ENCODE results near the gene NOS1AP.

Gene NOS1AP

DNA sequence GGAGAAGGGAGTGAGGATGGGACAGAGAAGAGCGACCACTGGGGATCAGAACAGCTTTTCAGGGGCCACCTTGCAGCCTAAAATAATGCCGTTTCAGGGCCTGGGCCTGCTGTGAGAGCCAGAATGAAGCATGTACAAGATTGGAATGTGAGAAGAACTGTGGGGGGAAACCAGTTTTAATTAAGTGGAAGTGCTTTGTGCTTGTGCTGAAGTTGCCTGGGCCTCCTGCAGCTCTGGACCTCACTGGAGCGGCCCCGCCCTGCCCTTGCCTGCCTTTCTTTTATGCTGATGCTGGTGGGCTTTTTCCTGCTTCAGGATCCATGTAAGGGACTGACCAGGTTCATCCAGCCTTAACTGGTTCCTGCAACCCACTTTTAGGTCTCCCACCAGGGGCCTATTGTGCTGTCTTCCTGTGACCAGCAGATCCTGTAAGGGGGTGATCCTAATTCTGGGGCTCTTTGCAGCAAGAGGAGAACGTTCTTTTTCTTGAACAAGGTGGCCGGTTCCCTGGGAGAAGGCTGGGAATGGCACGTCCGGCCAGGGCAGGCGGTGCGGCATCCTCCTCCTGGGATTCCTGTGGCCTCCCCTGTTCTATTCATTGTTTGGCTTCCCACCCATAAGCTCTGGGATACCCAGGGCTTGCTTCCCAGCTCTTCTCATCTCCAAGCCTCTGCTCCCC, 315.2 kb downstream of the NOS1AP start:
- no peak for DNase-seq (ENCODE audit: low read depth in 2 of 2)

- DNase-seq (ENCODE audit: low read depth in 2 of 2), result no peak
These were observed 315.8 kb downstream of the NOS1AP start for GRCh38 chr1:162385280-162385623.

DNA sequence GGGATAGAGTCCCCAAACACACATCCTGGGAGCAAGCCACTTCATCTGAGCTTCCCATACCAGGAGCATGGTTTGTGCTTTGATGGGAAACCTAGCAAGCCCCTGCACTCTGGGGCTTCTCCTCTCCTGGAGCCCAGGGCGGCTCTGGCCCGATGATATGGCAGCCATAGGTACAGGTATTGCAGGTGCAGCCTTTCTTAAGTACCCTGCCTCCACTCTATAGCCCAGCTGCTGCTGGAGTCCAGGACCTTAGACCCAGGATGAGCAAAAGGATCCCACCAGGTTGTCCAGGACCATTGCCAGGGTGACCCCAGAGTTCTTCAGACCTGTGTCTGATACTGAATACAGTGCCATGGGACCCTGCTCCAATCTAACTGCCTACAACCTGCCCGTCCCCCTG, 316.2 kb downstream of the NOS1AP start:
- no peak for DNase-seq (ENCODE audit: low read depth in 2 of 2)

DNA sequence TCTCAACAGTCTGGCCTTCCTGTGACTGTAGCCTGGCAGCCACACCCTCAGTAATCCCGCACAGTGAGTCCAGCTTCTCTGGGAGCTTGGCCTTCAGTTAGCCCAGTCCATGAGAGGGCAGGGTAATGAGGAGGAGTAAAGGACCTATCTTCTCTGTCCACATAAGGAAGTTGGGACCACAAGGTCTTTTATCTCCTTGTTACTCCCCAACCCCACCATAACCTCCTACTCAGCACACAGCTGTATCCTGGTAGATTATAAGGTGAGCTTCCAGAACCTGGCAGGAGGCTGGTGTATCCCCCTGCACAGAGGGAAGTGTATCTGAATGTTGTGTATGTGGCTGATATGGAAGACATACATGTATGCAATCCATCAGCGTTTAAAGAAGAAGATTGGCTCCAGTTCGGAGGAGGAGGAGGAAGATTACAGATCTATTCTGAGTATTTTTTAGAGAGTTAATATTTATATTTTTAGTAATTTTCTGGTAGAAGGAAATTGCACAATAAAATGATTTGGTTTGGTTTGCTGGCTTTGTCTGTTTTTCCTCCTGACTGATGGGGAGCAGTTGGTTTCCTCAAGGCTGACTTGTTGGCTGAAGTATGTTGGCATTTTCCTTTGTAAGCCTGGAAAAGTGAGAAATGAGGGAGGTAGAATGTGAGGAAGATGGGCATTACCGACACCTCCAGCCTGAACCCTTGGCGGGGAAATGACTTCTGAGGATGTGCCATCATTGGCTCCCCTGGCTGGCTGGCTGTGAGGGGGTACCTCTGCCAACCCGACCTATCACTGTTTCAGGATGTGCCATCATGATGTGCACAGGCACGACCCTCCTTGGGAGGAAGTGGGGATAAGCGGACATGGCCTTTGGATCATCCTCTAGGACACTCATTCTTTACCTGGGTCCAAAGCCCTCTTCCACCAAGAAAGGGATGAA, 317.1 kb downstream of the NOS1AP start:
- DNase-seq (ENCODE audit: low read depth in 2 of 2), result no peak

DNA sequence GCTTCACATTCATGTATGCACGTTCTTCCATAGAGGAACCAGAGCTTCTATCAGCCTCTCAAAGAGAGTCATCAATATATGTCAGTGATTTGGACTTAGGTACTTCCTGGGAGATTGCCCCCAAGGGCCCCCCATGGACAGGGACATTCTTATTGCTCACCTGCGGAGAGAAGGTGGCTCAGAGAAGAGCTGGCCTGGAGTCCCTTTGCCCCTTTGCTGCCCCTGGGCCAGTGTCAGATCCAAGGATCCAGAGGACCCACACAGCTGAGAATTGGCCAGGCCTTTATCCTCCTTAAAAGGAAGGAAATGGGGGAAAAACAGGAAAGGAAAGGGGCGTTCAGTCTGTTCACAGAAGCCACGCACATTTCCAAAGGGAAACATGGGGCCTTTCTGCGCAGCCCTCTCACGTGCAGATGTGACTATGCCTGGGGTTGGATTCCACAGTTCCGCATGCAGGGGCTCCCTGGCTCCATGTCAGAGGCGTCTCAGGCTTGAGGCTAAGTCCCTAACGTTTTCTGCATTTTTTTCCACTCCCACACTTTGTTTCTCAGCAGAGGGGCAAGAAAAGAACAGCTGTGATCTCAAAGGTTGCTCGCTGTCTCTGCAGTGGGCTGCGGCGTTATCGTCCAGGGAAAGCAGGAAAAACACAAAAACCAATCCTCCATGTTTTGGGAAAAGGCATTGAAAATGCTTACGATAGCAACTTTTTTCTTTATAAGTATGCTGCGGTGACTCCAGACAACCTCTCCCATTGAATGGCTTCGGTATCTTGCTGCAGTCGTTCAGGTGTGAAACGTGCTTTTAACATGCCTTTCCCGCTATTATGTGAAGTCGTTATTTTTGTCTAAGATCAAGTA, 318.0 kb downstream of the NOS1AP start:
- no peak for DNase-seq (ENCODE audit: low read depth in 2 of 2)

DNA sequence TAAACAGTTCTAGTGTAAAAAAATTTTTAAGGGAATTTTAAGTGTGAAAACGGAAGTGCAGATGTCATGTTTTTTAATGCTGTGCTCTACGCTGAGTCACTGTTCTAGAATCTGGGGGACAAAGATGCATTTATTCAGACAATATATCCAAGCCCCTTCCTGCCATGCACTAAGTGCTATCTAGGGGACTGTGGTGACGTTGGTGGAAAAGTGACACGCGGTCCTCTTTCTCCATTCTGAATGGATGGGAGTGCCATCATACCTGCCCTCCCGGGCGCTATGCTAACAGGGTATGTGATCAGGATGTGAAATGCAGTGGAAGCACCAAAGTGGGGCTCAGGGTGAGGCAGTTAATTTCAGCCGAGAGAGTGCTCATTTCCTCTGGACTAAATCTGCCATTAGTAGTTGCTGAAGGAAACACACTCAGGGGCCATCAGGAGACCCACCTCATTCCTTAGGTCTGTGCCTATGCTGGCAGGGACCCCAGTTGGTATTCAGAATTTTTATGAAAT, 318.6 kb downstream of the NOS1AP start:
- DNase-seq (ENCODE audit: low read depth in 2 of 2), result no peak

- no peak for DNase-seq (ENCODE audit: low read depth in 2 of 2)
These were observed 319.1 kb downstream of the NOS1AP start for GRCh38 chr1:162388615-162389014.

GRCh38 chr1:162389021-162389818, 319.7 kb downstream of the NOS1AP start:
- no peak for DNase-seq (ENCODE audit: low read depth in 2 of 2)

GRCh38 chr1:162389971-162390370, 320.5 kb downstream of the NOS1AP start:
- DNase-seq (ENCODE audit: low read depth in 2 of 2), result no peak

DNA sequence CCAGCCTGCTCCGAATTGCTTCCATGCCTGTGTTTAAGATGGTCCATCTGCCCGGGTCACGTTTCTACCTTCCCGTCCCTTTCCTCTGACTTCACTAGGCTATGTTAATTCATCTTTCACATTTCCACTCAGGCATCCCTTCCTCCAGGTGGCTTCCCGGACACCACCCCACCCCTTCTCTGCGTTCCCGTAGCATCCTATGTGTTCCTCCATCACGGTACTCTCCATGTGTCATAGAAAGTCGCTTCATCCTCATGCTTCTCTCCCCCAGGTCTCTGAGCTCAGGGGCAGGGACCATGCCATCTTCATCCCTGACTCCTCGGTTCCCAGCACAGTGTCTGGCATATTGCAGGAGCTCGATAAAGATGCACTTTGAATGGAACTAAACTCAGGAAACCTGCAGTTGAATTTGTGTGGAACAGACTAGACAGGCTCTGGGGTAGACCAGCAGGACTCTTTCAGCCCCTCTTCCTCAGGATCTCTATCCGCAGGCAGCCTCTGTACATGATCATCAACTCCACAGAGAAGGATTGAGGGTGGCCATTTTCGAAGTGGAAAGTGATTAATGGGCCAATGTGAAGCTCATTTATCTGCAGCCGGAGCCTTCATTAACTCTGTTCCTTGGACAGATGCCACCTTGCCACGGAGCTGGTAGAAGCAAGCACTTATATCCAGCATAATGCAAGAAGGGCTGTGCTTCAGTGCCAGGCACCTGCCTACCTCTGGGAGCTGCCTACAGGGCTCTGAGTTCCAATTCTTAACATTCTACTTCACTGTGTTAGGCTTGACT, 321.1 kb downstream of the NOS1AP start:
- no peak for DNase-seq (ENCODE audit: low read depth in 2 of 2)

DNA sequence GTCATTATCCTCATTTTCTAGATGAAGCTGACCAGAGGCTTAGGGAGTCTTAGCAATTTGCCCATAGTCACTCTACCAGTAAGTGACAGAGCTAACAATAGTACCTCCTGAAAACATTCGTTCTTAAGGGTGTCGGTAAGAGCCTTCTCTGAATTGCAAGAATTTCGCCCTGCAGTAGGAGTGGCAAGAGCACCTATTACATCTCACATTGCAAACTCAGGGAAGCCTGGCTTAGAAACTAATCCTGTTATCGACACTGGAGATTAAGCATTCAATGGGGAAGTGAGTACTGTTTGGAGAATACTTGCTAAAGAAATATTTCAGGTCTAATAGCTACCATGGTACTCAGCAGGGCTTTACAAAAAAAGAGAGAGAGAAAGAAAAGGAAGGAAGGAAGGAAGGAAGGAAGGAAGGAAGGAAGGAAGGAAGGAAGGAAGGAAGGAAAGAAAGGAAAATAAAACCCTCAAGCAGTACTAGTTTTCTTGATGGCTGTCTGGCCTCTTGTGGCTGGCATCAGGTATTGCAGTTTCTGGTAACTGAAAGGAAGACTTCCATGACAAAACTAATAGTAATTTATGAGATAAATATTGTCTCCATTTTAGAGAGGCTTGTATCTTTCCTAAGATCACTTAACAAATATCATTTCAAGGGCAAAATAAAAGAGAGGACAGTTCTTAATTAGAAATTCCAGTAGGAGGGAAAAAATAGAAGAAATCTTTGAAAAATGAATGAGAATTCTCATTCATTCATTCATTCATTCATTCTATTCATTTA, 322.5 kb downstream of the NOS1AP start:
- no peak for DNase-seq (ENCODE audit: low read depth in 2 of 2)

DNA sequence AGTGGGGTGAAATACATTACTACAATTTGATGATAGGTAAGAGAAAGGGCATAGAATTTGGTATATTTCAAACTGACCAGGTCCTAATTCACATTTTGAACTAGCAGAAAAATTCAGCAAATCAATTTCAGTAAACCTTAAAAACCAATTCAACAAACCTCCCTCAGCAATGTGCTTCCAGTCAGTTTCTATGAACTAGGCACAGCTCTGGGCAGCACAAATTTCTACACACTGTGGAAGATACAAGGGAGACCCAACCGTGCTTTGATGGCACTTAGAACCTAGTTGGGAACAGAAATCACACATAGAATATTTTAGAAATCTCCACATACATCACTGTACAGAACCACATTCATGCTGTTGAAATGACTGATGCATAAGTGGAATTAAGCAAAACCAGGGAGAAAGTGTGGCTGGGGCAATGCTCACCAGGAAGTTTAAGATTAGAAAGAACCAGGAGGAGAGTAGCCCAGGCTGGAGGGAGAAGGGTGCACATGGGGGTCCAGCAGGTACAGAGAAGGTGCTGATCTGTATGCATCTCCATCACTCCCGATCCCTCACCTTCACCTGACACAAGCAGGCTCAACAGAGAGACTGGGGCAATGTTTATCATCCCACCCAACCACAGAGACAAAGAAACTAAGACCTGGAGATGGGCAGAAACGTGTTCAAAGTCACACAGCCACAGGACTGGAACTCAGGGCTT, 326.9 kb downstream of the NOS1AP start:
- no peak for DNase-seq (ENCODE audit: low read depth in 2 of 2)

DNA sequence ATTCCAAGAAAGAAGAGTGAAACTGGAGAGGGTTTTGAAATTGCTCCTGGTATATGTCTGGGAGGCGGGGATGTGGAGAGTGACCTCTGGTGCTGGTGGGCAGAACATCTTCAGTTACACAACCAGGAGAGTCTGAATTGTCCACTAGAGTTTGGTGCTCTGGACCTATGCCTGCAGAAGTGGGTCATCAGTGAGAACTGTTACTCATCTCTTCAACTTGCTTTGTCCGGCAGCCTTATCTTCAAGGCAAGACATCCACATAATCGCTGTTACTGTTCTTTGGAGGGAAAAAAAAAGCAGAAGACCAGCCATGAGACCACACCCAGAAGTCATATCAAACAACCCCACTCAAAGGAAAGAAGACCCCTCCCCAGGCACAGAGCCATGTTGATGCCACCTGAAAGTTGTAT, 327.6 kb downstream of the NOS1AP start:
- DNase-seq (ENCODE audit: low read depth in 2 of 2), result no peak

DNA sequence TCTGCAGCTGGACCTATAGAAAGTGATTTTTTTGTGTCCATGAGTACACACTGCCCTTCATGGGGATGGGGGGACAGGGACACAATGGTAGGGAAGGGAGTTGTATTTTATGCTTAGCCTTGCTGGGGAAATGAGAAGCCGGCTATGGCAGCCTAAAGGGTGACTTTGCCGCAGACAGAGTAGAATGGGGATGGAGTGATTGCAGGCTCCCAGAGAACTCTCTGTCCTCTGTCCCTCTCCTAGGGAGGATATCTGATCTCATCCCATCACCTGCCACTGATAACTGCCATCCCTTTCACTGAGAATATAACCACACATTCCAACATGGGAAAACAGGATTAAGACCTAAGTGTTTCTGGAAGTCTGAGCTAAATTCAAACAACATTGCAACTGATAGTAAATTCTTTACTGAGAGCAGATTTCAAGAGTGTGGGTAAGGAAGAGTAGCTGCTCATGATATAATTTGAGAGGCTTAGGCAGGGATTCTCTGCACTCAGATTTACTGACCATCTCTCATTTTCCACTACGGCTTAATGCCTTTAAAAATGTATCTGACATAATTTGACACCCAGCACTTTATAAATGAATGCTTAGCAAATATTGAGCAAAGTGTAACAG, 328.6 kb downstream of the NOS1AP start:
- DNase-seq (ENCODE audit: low read depth in 2 of 2), result no peak

DNA sequence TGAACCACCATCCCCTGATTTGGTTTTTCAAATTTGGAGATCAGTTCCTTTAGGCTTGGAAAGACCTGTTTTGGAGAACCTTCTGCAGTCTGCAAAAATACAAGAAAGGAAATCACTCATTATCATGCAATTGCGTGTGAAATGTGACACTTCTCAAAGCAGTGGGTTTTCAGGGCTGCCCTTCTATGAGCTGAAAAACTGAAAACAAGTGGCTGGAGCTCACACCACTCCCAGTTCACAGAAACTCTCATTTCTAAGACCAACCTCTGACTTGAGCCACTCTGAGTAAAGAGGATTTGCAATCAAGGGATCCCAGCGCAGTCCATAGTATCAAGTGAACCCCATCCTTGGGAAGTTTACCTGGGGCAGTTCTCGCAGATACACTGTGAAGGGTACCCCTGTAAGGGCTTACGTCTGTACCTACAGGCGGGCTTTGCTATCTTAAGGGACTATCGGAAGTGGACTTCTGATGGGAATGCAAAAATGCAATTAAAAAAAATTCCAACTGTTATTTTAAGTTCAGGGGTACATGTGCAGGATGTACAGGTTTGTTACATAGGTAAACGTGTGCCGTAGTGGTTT, 329.6 kb downstream of the NOS1AP start:
- no peak for DNase-seq (ENCODE audit: low read depth in 2 of 2)

DNA sequence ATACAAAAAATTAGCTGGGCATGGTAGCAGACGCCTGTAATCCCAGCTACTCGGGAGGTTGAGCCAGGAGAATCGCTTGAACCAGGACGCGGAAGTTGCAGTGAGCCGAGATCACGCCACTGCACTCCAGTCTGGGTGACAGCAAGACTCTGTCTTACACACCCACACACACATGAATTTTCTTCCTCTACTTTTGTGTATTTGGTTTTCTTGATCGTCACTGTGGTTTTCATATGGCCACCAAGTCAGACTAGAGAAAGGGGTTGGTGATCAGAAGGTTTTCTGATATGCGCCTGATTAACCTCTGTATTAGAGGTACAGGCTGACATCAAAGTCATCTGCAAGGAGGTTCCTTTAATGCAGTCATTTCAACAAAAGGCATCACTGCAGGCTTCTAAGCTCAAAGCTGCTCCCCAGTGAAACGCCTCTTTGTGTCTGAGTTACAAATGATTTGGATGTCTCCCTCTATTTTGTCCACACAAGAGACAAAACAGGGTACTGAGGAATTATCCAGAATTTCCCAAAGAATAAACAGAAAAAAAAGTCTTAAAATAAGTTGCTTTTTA, 331.4 kb downstream of the NOS1AP start:
- DNase-seq (ENCODE audit: low read depth in 2 of 2), result no peak

GRCh38 chr1:162404550-162405160, 335.2 kb downstream of the NOS1AP start:
- DNase-seq (ENCODE audit: low read depth in 2 of 2), result no peak
